ENCODE measurements around the gene SMIM7. TPM values are rescaled to one million over a fixed set of nuclear protein-coding genes. Genes with fewer than 3 reads are reported as not detected.

The SMIM7 gene
- total RNA-seq, 2 experiments from 2014 or later, result 46.5 to 52.2 TPM

DNA sequence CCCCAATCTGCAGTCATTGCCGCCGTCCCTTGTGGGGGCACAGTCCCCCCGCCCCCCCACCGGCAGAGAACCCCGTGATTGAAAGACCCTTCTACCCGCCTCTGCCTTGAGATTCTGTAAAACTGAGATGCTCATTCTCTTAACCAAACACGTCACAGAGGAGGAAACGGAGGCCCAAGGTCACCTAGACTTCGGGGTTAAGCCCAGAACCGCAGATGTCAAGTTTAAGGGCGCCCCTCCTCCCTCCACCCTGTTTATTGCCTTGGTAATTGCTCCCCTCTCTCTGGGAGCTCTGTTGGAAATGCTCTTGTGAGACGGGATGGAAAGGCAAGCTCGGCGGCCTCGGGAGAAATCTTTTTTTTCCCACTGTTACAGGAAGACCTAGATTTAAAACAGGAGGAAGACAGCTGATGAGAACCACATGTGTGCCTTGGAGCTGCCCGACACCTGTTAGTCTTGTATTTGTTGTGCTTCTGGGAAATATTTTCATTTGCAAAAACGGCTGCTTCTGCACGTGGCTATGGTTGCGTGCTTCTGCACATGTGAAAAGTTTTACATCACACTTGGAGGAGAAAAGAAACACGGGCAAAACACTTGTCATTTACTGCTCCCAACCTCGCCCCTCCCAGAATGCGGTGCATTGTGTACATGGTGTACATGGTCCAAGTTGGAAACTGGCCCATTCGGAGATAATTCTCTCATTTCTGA, 30.8 kb downstream of the SMIM7 start:
- Mint-ChIP-seq H3K4me3 (peak overlapping the region; percentile 87), H3K36me3 (ENCODE audit: low read depth) (peaks cover 40% of the 10 kb centered on the region), H3K4me1 (peaks cover 34% of the 10 kb centered on the region), H3K27ac (peak overlapping the region; percentile 100), H3K27me3 (no peaks in the 10 kb centered on the region), H3K9me3 (ENCODE audit: low read depth) (no peaks in the 10 kb centered on the region)
- intact Hi-C loops (cut with DNase I, micrococcal nuclease), result loop anchor here (1.0 to 5.0 kb wide), 15 partner anchors 31 to 793 kb away; partner anchors contain the start of genes C19orf44 (in 2 of the 2), CALR3 (in 2 of the 2), CHERP (in 2 of the 2) and SLC35E1 (in 2 of the 2)
- ChIA-PET POLR2A (interaction anchor here (0.5 to 3.4 kb wide), 3 partner anchors 44 to 1215 kb away, joined by 3 to 28 read pairs (median 6); no protein-coding TSS in a partner anchor), CTCF (interaction anchor here (1.6 kb wide), 1 partner anchor 30 kb away, joined by 6 read pairs; the partner anchor contains the start of gene SMIM7)
- DNase-seq, result peak; percentile 28
- peak; percentile 4 for ATAC-seq

DNA sequence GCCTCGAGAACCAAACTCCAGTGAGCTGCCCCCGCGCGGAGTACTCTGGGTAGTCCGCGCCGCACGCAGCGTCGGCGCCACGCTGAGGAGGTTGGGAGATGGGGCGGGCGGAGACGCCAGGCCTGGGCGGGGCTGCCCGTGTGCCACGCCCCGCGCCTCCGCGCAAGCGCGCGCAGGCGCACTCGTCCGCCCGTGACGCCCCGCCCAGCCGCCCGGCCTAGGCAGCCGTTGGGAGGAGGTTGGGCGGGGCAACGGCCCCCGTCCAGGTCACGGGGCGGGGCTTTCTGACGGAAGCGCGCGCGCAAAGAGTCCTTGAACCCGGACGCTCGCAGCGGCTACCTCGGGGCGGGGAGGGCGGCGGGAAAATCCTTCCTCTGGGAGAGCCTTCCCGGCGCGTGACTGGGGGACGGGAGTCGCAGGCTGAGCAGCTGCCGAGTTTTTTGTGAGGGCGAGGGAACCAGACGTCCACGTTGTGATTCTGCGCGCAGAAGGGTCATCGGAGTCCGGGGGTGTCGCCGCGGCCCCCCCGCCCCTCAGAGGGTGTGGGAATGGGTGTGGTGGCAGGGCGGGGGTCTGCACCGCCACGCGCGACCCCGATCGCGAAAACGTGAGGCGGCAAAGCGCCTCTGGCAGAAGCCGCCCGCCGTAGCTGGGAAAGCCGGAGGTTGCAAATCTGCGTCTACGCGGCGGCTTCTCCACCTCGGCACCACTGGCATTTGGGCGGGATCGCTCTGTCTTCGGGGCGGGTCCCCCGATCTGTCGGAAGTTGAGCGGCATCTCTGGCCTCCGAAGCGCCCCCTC, 31.6 kb downstream of the SMIM7 start, which contains the start of gene MED26:
Gene MED26 (minus strand): TSS at position 22 of the 801 bp plus-strand sequence. CDS start 261 bp downstream, outside the sequence.
- Mint-ChIP-seq H3K27me3 (no peaks in the 10 kb centered on the region), H3K27ac (peak within 1 kb of the TSS; percentile 100), H3K4me3 (peak within 1 kb of the TSS; percentile 87), H3K36me3 (ENCODE audit: low read depth) (peaks cover 44% of the 10 kb centered on the region), H3K4me1 (peaks cover 39% of the 10 kb centered on the region), H3K9me3 (ENCODE audit: low read depth) (no peaks in the 10 kb centered on the region)
- DNase-seq, result peak; percentile 98
- peak; percentile 92 for ATAC-seq
- ChIA-PET CTCF (interaction anchor here (1.1 kb wide), 1 partner anchor 55 kb away, joined by 4 read pairs; no protein-coding TSS in a partner anchor), POLR2A (interaction anchor here (0.5 to 3.4 kb wide), 7 partner anchors 41 to 1214 kb away, joined by 3 to 28 read pairs (median 5); no protein-coding TSS in a partner anchor)
- intact Hi-C loops (cut with DNase I, micrococcal nuclease), result loop anchor here (1.0 to 5.0 kb wide), 15 partner anchors 32 to 792 kb away; partner anchors contain the start of genes C19orf44 (in 2 of the 2), CALR3 (in 2 of the 2), CHERP (in 2 of the 2) and SLC35E1 (in 2 of the 2)

DNA sequence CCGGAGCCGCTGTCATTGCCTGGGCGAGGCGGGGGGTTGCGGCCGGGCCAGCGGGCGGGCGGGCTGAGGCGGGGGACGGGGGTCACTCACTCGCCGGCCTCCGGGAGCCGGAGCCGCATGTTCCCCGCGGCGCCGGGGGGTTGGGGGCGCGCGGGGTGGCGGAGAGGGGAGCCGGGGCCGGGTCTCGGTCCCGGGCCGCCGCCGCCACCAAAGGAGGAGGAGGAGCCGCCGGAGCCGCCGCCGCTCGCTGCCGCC, 32.1 kb downstream of the SMIM7 start:
- intact Hi-C loops (cut with DNase I, micrococcal nuclease), result loop anchor here (1.0 to 5.0 kb wide), 15 partner anchors 32 to 792 kb away; partner anchors contain the start of genes C19orf44 (in 2 of the 2), CALR3 (in 2 of the 2), CHERP (in 2 of the 2) and SLC35E1 (in 2 of the 2)
- DNase-seq, result no peak
- Mint-ChIP-seq H3K4me3 (peak overlapping the region; percentile 87), H3K36me3 (ENCODE audit: low read depth) (peaks cover 46% of the 10 kb centered on the region), H3K9me3 (ENCODE audit: low read depth) (no peaks in the 10 kb centered on the region), H3K27me3 (no peaks in the 10 kb centered on the region), H3K27ac (no peak overlapping the region), H3K4me1 (peaks cover 43% of the 10 kb centered on the region)
- ChIA-PET CTCF (interaction anchor here (1.1 to 1.4 kb wide), 2 partner anchors 46 to 55 kb away, joined by 4 read pairs; no protein-coding TSS in a partner anchor), POLR2A (interaction anchor here (0.6 to 3.4 kb wide), 5 partner anchors 40 to 88 kb away, joined by 3 to 28 read pairs (median 5); no protein-coding TSS in a partner anchor)
- no peak for ATAC-seq

DNA sequence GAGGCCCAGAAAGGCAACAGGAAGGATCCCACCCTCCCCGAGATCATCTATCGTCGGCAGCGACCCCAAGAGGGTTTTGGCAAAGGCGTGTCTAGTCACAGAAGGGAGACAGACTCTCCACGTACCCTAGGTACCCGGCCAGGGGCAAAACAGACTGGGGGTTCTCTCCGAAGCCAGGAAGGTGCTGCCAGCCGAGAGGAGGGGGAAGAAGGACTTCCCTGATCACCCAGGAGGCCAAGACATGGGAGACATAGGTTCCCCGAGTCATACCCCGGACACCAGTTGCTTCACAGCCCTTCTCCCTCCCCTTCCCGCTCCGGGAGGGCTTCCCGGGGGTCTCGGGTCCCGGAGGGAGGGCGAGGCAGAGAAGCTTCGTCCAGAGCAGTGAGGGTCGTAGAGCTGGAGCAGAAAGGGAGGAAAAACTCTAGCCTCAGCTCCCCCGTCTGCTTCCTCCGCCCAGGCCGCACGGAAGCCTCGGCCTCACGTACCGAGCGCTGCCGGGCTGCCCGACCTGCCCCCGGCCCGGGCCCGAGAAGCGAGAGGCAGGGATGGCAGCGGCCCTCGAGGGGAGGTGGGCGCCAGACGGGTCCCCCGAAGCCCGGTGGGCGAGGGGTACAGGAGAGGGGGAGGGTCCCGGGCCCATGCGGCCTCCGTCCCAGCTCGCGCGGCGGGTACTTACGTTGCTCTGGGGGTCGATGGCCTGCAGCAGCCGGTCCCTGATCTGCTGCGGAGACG, 32.6 kb downstream of the SMIM7 start:
- Mint-ChIP-seq H3K9me3 (ENCODE audit: low read depth) (no peaks in the 10 kb centered on the region), H3K36me3 (ENCODE audit: low read depth) (peaks cover 42% of the 10 kb centered on the region), H3K4me3 (peak overlapping the region; percentile 87), H3K27ac (peak overlapping the region; percentile 79), H3K27me3 (no peaks in the 10 kb centered on the region), H3K4me1 (peaks cover 43% of the 10 kb centered on the region)
- POLR2A ChIA-PET, result interaction anchor here (0.7 to 3.8 kb wide), 7 partner anchors 11 to 110 kb away, joined by 3 to 28 read pairs (median 4); no protein-coding TSS in a partner anchor
- DNase-seq (peak; percentile 30), ATAC-seq (no peak)
- intact Hi-C loops (cut with DNase I, micrococcal nuclease), result loop anchor here in 1 of 2 experiments (5.0 kb wide), 1 partner anchor 55 kb away; the partner anchor contains the start of gene SLC35E1
- CTCF ChIA-PET, result interaction anchor here (0.7 to 1.5 kb wide), 4 partner anchors 39 to 118 kb away, joined by 3 to 6 read pairs (median 4); no protein-coding TSS in a partner anchor

DNA sequence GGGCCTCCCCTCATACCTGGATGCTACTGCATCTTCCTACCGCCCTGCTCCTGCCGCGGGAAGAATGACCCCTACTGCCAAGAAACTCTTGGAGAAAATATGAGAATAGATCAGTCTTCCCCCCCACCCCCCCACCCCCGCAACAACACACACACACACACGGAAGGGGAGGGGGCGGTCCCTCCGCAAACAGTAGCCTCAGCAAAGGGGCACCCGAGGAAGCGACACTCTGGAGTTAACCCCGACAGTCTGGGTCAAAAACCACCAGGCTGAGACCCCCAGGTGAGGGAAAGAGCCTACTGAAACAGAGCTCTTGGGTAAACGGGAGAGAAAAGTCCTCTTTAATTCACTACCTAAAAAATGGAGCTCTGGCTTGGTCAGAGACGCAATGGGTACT, 33.1 kb downstream of the SMIM7 start:
- H3K4me1 Mint-ChIP-seq, result peaks cover 40% of the 10 kb centered on the region
- ChIA-PET CTCF (interaction anchor here (0.5 to 1.5 kb wide), 6 partner anchors 39 to 117 kb away, joined by 3 to 6 read pairs (median 4); no protein-coding TSS in a partner anchor), POLR2A (interaction anchor here (0.7 to 3.8 kb wide), 5 partner anchors 9 to 110 kb away, joined by 3 to 28 read pairs (median 4); no protein-coding TSS in a partner anchor)
- peaks cover 39% of the 10 kb centered on the region for H3K36me3 Mint-ChIP-seq (ENCODE audit: low read depth)
- intact Hi-C loops (cut with DNase I, micrococcal nuclease), result loop anchor here in 1 of 2 experiments (5.0 kb wide), 1 partner anchor 54 kb away; the partner anchor contains the start of gene SLC35E1
- peak overlapping the region; percentile 79 for H3K27ac Mint-ChIP-seq
- ATAC-seq (no peak), DNase-seq (peak; percentile 51)
- H3K9me3 Mint-ChIP-seq (ENCODE audit: low read depth), result no peaks in the 10 kb centered on the region
- no peaks in the 10 kb centered on the region for H3K27me3 Mint-ChIP-seq
- H3K4me3 Mint-ChIP-seq, result peak overlapping the region; percentile 87

DNA sequence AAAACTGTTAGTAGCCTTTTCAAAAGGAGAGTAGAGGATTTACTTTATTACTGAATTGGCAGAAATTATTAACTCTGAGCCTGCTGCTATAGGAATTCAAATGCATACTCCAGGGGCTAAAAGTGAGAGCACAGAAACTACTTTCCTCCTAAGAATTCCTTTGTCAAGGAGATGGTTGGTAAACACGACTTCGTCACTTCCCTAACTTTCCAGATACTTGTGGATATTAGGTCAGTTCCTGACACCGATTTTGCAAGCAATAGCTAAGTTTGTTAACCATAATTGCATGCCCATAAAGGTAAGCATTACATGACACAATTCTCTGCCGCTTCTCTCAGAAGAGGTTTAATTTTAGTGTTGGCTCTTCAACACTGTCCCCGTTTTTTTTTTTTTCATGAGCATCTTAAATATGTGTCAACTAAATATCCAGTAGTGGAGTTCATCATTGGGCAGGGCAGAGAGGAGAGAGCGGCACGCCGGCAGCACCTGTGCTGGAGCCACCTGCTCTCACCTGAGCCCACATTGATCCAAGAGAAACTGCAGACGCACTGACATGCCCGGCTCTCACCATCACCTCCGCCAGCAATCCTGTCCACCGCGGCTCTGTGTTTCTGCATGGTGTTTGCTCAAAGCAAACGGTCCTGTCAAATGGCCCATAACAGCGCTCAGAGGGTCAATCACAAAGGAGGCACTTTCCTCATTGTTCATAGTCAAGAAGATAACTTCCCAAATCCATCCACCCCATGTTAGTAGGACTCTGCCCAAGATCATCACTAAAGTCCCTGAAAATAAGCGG, 34.6 kb downstream of the SMIM7 start:
- intact Hi-C loops (cut with DNase I, micrococcal nuclease), result loop anchor here in 1 of 2 experiments (5.0 kb wide), 1 partner anchor 53 kb away; the partner anchor contains the start of gene SLC35E1
- no peaks in the 10 kb centered on the region for H3K27me3 Mint-ChIP-seq
- peaks cover 30% of the 10 kb centered on the region for H3K36me3 Mint-ChIP-seq (ENCODE audit: low read depth)
- ChIA-PET POLR2A (interaction anchor here (0.8 to 3.8 kb wide), 4 partner anchors 37 to 45 kb away, joined by 3 to 28 read pairs (median 10); no protein-coding TSS in a partner anchor), CTCF (interaction anchor here (1.3 kb wide), 1 partner anchor 41 kb away, joined by 3 read pairs; no protein-coding TSS in a partner anchor)
- H3K4me1 Mint-ChIP-seq, result peaks cover 51% of the 10 kb centered on the region
- DNase-seq, result no peak
- ATAC-seq, result no peak
- H3K4me3 Mint-ChIP-seq, result no peak overlapping the region
- no peaks in the 10 kb centered on the region for H3K9me3 Mint-ChIP-seq (ENCODE audit: low read depth)
- peak overlapping the region; percentile 4 for H3K27ac Mint-ChIP-seq

DNA sequence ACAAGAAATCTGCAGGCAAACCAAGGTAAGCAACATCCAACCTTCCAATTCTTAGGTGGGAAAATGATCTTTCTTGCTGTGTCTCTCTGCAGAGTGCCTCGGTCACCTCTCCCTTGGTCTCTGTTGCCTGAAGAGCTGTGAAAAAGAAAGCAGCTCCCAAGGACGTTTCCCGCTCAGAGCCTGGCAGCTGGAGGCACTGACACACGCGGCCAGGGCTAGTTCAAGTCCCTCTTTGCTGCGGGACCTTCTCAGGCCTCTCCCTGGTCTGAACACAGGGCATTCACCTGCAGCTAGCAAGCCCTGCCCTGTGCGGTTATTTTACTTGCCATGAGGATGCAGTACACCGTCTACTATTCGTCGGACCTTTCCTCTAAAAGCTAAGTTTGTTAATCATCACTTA, 35.7 kb downstream of the SMIM7 start:
- POLR2A ChIA-PET, result interaction anchor here (0.6 to 3.8 kb wide), 4 partner anchors 33 to 68 kb away, joined by 4 to 14 read pairs (median 10); no protein-coding TSS in a partner anchor
- Mint-ChIP-seq H3K27me3 (no peaks in the 10 kb centered on the region), H3K4me3 (no peak overlapping the region), H3K27ac (no peak overlapping the region), H3K4me1 (peaks cover 55% of the 10 kb centered on the region), H3K36me3 (ENCODE audit: low read depth) (peaks cover 26% of the 10 kb centered on the region), H3K9me3 (ENCODE audit: low read depth) (no peaks in the 10 kb centered on the region)
- intact Hi-C loops (cut with DNase I, micrococcal nuclease), result no loop called here
- DNase-seq (no peak), ATAC-seq (no peak)
- CTCF ChIA-PET, result interaction anchor here (1.3 kb wide), 1 partner anchor 40 kb away, joined by 3 read pairs; no protein-coding TSS in a partner anchor

DNA sequence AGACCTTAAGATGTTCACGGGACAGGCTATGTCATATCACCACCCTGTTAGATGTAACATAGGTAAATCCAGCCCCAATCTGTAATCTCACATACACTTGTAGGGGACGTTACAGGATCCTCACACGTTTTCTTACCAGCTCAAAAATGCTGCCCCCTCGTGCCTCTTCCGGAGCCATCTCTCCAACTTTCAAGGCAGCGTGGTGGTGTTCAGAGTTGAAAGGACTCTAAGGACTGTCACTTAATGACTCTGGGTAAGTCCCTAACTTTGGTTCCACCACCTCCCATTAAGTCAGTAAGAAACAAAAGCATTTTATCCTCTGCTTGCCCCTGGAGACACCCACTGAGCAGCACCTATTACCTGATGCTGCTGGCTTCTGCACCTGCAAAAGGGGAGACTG, 36.4 kb downstream of the SMIM7 start:
- DNase-seq (no peak), ATAC-seq (no peak)
- H3K4me1 Mint-ChIP-seq, result peaks cover 56% of the 10 kb centered on the region
- H3K27ac Mint-ChIP-seq, result no peak overlapping the region
- no peak overlapping the region for H3K4me3 Mint-ChIP-seq
- ChIA-PET CTCF (no interaction called here), POLR2A (interaction anchor here (2.4 to 3.8 kb wide), 2 partner anchors 35 to 49 kb away, joined by 5 to 14 read pairs; no protein-coding TSS in a partner anchor)
- intact Hi-C loops (cut with DNase I, micrococcal nuclease), result no loop called here
- H3K36me3 Mint-ChIP-seq (ENCODE audit: low read depth), result peaks cover 26% of the 10 kb centered on the region
- H3K27me3 Mint-ChIP-seq, result no peaks in the 10 kb centered on the region
- no peaks in the 10 kb centered on the region for H3K9me3 Mint-ChIP-seq (ENCODE audit: low read depth)

DNA sequence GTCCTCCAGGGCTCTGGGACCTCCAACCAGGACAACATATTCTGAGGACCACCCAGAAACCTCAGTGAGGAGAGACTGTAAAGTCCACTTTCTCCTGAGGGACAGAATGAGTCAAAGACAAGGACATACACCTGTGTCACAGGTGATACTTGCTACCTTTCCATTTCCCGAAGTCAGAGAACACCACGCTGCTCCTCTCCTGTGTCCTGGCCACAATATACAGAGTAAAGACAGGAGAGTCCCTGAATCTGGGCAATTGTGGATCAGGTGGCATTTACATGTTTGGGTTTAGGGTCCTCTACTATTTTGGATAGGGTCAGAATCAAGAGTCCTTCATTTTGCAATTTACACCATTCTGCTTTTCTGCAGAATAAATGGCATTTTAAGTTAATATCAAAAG, 36.9 kb downstream of the SMIM7 start:
- intact Hi-C loops (cut with DNase I, micrococcal nuclease), result no loop called here
- Mint-ChIP-seq H3K4me1 (peaks cover 59% of the 10 kb centered on the region), H3K4me3 (no peak overlapping the region), H3K27me3 (no peaks in the 10 kb centered on the region), H3K27ac (no peak overlapping the region), H3K36me3 (ENCODE audit: low read depth) (peaks cover 26% of the 10 kb centered on the region), H3K9me3 (ENCODE audit: low read depth) (no peaks in the 10 kb centered on the region)
- CTCF ChIA-PET, result interaction anchor here (0.8 kb wide), 1 partner anchor 46 kb away, joined by 3 read pairs; no protein-coding TSS in a partner anchor
- no peak for DNase-seq
- ATAC-seq, result no peak
- POLR2A ChIA-PET, result interaction anchor here (1.3 to 2.4 kb wide), 2 partner anchors 14 to 49 kb away, joined by 3 to 5 read pairs; no protein-coding TSS in a partner anchor
